DMS 273 (cell line): ENCODE results near the gene BIRC3.
"Not testable (repeated sequence)": the region's sequence is repeated elsewhere in the genome, so short reads cannot be mapped to it uniquely, and the experiment has no call there.

Experiments
- DNase-seq: peaks from one replicate; lab custom pipeline; 2025; ENCODE audit not compliant: unreplicated experiment; lab: John Stamatoyannopoulos, UW

BIRC3 gene

GRCh38 chr11:102367364-102367763 is 50.1 kb downstream of the BIRC3 start:
- peak; percentile 7 for DNase-seq

- DNase-seq = no peak
These were observed 51.2 kb downstream of the BIRC3 start for GRCh38 chr11:102368472-102368871.

- DNase-seq = not testable (repeated sequence)
These were observed 57.5 kb downstream of the BIRC3 start for GRCh38 chr11:102374633-102375424.

GRCh38 chr11:102375720-102376399 is 58.6 kb downstream of the BIRC3 start:
- DNase-seq = no peak

GRCh38 chr11:102377891-102378290 is 60.6 kb downstream of the BIRC3 start:
- no peak for DNase-seq

DNA sequence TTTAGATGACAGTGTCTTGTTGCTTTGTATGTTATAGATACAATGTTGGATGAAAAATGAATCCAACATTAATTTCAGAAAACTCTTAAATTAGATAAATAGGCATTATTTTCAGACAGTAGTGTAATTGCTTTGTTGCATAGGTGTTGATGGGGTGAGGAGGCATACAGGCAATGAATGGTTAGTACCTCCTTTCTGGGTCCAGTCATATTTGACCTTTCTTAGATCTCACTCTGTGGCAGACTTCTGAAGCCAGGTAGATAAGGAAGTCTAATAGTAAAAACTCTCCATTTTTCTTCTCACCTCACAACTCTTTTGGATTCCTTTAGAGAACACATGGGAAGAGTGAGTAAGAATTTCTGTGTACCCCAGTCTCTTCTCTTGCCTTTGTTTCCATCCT is 61.5 kb downstream of the BIRC3 start:
- no peak for DNase-seq

DNA sequence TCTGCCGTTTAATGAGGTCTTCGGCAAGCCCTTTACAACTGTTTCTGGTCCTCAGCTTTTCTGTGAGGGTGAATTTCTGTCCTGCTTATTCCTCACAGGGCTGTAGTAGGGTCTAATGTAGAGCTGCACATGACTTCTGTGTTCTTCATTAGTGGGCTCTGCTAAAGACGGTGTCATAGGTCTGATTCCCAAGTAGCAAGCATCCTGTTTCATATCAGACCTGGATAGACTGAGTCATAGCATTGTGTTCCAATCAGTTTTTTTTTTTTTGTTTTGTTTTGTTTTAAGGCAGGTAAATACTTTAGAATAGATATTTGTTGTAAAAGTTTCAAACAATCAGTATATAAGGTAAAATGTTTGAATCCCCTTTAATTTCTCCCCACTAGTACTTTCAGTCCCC is 65.1 kb downstream of the BIRC3 start:
- no peak for DNase-seq

DNA sequence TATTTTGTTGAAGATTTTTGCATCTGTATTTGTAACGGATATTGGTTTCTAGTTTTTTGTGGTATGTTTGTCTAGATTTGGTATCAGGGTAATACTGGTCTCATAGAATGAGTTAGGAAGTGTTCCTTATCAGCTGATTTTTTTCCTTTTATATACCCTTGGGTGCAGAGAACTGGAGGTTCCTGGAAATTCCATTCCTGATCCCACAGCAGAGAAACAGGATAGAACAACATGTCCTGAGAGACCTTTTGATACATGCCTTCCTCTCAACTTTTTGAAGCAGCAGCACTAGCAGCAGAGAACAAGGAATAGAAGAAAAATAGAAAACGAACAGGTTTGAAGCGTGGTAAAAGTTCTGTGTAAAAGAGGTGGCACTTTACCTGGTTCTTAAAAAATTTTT is 66.6 kb downstream of the BIRC3 start:
- DNase-seq = no peak

- no peak for DNase-seq
These were observed 67.3 kb downstream of the BIRC3 start for GRCh38 chr11:102384419-102385079.

GRCh38 chr11:102385085-102386007 is 68.1 kb downstream of the BIRC3 start:
- DNase-seq = no peak

DNA sequence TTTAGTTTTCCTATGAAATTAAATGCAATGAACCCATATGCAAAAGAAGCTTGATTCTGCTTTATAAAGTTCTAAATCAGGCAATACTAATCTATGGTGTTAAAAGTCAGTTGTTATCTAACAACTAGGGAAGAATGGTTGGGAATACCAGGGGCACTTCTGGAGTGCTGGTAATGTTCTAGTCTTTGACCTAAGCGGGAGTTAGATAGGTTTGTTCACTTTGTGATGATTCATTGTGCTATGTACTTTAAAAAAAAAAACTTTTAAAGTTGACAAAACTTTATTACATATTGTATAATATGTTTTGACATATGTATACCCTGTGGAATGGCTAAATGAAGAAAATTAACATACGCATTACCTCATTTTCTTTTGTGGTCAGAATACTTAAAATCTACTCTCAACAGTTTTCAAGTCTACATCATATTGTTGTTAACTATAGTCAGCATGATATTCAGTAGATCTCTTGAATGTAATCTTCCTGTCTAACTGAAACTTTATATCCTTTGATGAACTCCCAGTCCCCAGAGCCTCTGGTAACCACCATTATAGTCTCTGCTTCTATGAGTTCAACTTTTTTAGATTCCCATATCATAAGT is 69.0 kb downstream of the BIRC3 start:
- DNase-seq = no peak

GRCh38 chr11:102387043-102387781 is 69.9 kb downstream of the BIRC3 start:
- DNase-seq = no peak
